Mesothelial cell of epicardium (in vitro differentiated cells): ENCODE results near the gene SEC24D. TPM values are rescaled to one million over a fixed set of nuclear protein-coding genes. Genes with fewer than 3 reads are reported as not detected.

Experiments used
- DNase-seq, 2 experiments: peaks; one replicate each; pipeline ENCODE4 v3.0.0; 2021; ENCODE audit warnings: low spot score in 2 of 2; ENCODE audit not compliant: unreplicated experiment in 2 of 2
- H3K27ac Mint-ChIP-seq: 2 replicates; pipeline ENCODE4 v1.8.0; 2021; ENCODE audit warnings: mixed read lengths
- H3K27me3 Mint-ChIP-seq: 2 replicates; pipeline ENCODE4 v1.8.0; 2021; ENCODE audit warnings: low read depth, mixed read lengths
- H3K36me3 Mint-ChIP-seq: 2 replicates; pipeline ENCODE4 v1.8.0; 2021; ENCODE audit warnings: mixed read lengths
- H3K4me1 Mint-ChIP-seq: 2 replicates; pipeline ENCODE4 v1.8.0; 2021; ENCODE audit warnings: mixed read lengths
- H3K4me3 Mint-ChIP-seq: 2 replicates; pipeline ENCODE4 v1.8.0; 2021; ENCODE audit warnings: mild to moderate bottlenecking, moderate library complexity, mixed read lengths
- H3K9me3 Mint-ChIP-seq: 2 replicates; pipeline ENCODE4 v1.8.0; 2021; ENCODE audit warnings: mixed read lengths
- CTCF ChIP-seq: fragments of 200-600 bp; sonication (generic); IDR thresholded peaks from one replicate; pipeline ENCODE4 v1.5.0; 2021; ENCODE audit warnings: antibody characterized with exemption; ENCODE audit not compliant: unreplicated experiment
- total RNA-seq: library from RNA; stranded (reverse); gene quantifications from 3 replicates; pipeline ENCODE4 v1.2.1, GENCODE V29; 2021

Gene SEC24D
- total RNA-seq, 1 donor from 2014 or later, result 87.6 TPM

- Mint-ChIP-seq H3K4me3 (no peak overlapping the region), H3K27me3 (no peaks in the 10 kb centered on the region), H3K9me3 (no peaks in the 10 kb centered on the region), H3K36me3 (no peaks in the 10 kb centered on the region), H3K4me1 (peaks cover 11% of the 10 kb centered on the region), H3K27ac (no peak overlapping the region)
- TF ChIP-seq CTCF, result no peak
- DNase-seq, result no peak
Measured at GRCh38 chr4:118848901-118849300, 13.0 kb upstream of the SEC24D start.

GRCh38 chr4:118848242-118848641 is 12.3 kb upstream of the SEC24D start:
- Mint-ChIP-seq H3K4me1 (peaks cover 11% of the 10 kb centered on the region), H3K4me3 (no peak overlapping the region), H3K36me3 (no peaks in the 10 kb centered on the region), H3K27ac (no peak overlapping the region), H3K9me3 (no peaks in the 10 kb centered on the region), H3K27me3 (no peaks in the 10 kb centered on the region)
- DNase-seq, result no peak
- no peak for TF ChIP-seq CTCF

GRCh38 chr4:118846979-118847378 is 11.1 kb upstream of the SEC24D start:
- DNase-seq, result no peak
- no peaks in the 10 kb centered on the region for H3K9me3 Mint-ChIP-seq
- no peaks in the 10 kb centered on the region for H3K36me3 Mint-ChIP-seq
- no peaks in the 10 kb centered on the region for H3K27me3 Mint-ChIP-seq
- no peak overlapping the region for H3K4me3 Mint-ChIP-seq
- peaks cover 15% of the 10 kb centered on the region for H3K4me1 Mint-ChIP-seq
- H3K27ac Mint-ChIP-seq, result no peak overlapping the region
- TF ChIP-seq CTCF, result no peak

GRCh38 chr4:118845552-118846050 is 9.7 kb upstream of the SEC24D start:
- peaks cover 19% of the 10 kb centered on the region for H3K4me1 Mint-ChIP-seq
- no peaks in the 10 kb centered on the region for H3K36me3 Mint-ChIP-seq
- no peak overlapping the region for H3K27ac Mint-ChIP-seq
- TF ChIP-seq CTCF, result no peak
- H3K4me3 Mint-ChIP-seq, result no peak overlapping the region
- no peaks in the 10 kb centered on the region for H3K27me3 Mint-ChIP-seq
- DNase-seq, result no peak
- no peaks in the 10 kb centered on the region for H3K9me3 Mint-ChIP-seq

GRCh38 chr4:118843237-118843636 is 7.3 kb upstream of the SEC24D start:
- Mint-ChIP-seq H3K4me1 (peaks cover 12% of the 10 kb centered on the region), H3K4me3 (no peak overlapping the region), H3K36me3 (no peaks in the 10 kb centered on the region), H3K27me3 (no peaks in the 10 kb centered on the region), H3K27ac (no peak overlapping the region), H3K9me3 (no peaks in the 10 kb centered on the region)
- DNase-seq, result no peak
- TF ChIP-seq CTCF, result no peak

- TF ChIP-seq CTCF, result no peak
- no peaks in the 10 kb centered on the region for H3K36me3 Mint-ChIP-seq
- no peak overlapping the region for H3K4me3 Mint-ChIP-seq
- no peak for DNase-seq
- no peak overlapping the region for H3K27ac Mint-ChIP-seq
- H3K27me3 Mint-ChIP-seq, result no peaks in the 10 kb centered on the region
- no peaks in the 10 kb centered on the region for H3K9me3 Mint-ChIP-seq
- peaks cover 12% of the 10 kb centered on the region for H3K4me1 Mint-ChIP-seq
Measured at GRCh38 chr4:118842055-118842454, 6.1 kb upstream of the SEC24D start.
